Midbrain (tissue), 1 donor: ENCODE measurements around the gene SDC3.
"Not testable (repeated sequence)": the region's sequence is repeated elsewhere in the genome, so short reads cannot be mapped to it uniquely, and the experiment has no call there.

Experiments
- DNase-seq: peaks from one replicate; lab custom pipeline; 2025; lab: John Stamatoyannopoulos, UW

The SDC3 gene

DNA sequence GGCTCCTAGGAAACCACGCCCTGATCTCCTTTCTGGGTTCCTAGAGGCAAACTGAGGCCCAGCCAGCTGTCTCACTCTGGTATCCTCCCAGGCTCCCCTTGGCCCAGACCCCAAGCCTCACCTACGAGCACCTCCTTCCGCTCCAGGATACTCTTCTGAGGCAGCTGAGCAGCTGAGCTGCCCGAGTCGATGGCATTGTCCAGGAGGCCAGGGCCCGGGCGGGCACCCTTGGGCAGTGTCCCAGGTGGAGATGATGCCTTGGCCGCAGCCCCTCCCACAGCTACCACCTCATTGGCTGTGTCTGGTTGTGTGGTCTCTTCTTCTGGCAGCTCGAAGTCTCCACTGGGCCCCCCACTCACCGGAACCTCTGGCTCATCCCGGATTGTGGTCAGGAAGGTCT, 34.4 kb downstream of the SDC3 start:
- no peak for DNase-seq

- DNase-seq = no peak
These were observed 35.7 kb downstream of the SDC3 start for GRCh38 chr1:30872948-30873263.

GRCh38 chr1:30872033-30872947, 36.3 kb downstream of the SDC3 start:
- DNase-seq = no peak

DNA sequence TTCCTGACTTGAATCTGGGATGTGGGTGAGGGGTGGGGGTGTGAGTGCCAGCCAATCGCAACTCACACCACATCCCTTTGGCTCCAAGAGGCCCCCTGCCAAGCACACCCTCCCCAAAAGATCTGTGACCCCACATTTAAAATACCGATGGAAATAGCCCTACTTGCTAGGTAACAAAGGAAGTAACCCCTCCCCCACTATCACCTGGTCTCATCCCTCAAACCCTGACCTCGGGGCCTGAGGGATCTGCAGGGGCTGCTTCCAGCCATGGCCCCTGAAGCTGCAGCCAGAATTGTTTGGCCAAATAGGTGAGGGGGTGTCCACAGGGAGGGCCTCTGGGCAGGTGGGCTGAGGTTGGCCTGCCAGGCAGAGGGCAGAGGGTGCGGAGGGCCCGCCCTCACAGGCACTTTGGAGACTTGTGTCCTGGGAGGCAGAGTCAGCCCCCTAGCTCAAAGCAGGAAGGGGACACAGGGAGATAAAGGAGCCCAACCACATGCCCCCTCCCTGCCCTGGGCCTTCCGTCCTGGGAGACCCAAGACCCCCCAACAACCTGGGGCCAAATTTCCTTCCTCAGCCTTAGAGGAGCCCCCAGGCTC, 37.2 kb downstream of the SDC3 start:
- no peak for DNase-seq

DNA sequence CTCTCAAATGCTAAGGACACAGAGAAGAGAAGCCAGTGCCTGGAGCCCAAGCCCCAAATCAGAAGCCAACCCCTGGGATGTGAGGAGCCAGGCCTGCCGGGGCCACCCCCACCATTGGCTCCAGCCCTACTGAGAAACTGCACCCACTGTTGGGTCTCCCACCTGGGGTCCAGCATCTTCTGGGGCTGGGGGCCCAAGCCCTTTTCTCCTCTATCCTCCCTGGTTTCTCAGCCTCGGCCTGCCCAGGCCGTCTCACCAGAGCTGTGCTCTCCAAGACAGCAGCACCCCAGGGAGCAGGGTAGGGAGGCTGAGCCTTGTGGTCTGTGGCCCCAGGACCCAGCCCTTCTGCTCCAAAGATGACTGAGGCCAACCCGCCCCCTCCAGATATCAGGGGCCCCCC, 37.9 kb downstream of the SDC3 start:
- no peak for DNase-seq

DNA sequence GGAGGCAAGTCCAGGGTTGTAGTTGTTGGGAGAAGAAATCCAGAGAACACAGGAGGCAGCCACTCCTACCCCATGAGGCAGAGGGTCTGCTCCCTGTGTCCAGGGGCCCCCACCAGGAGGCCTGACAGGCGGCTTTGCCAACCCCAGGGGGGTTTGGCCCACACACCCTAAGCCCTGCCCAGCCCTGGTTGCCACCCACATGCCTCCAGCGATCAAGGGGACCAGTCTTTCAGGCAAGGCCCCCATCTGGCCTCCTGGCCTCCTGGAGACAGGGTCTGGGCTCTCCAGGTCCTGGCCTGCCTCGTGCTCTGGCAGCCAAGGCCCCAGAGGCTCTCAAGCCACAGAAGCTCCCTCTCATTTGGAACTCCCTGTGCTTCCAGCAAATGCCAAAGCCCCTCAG, 38.5 kb downstream of the SDC3 start:
- DNase-seq = no peak

DNA sequence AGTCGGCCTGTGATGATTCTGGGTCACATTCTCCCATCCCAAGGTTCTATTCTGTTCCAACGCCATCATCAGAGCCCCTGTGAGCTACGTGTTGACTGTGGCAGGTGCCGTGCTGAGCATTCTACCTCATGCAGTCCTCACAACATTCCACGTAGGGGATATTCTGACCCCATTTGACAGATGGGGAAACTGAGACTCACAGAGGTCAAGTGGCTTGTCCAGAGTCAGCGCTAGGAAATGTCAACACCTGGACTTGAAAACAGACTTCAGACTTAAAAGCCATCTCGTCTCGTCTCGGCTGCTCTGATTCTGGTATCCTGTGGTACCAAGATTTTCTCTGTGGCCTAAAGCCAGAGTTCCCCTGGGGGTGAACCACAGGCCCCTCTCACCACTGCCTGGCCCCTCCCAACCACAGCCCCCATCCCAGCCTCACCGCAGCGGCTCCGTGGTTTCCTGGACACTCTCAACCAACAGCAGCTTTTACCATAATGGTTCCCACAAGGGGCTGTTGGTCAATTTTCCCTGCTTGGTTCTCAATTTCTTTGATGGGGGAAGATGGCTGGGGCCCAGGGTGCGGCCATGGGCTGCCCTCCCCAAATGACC, 39.6 kb downstream of the SDC3 start:
- no peak for DNase-seq

- not testable (repeated sequence) for DNase-seq
These were observed 40.5 kb downstream of the SDC3 start for GRCh38 chr1:30868057-30868456.

- DNase-seq = no peak
These were observed 41.0 kb downstream of the SDC3 start for GRCh38 chr1:30867537-30867936.

DNA sequence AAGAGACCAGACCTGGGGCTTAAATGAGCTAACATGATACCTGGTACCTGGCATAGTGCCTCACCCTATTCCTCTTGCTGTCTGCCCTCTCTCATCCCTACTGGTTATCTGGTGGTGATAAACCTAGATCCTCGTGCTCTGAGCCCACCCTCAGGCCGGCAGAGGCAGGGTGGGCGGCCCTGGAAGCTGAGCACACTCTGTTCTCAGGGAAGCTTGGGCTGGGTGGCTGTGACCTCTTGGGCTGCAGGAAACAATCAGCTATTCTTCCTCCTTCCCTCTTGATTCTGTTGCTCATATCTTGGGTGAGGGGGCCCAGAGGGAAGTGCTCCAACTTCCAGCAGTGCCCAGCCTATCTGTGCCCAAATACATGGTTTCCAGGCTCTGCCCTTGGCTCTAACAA, 42.0 kb downstream of the SDC3 start:
- no peak for DNase-seq

DNA sequence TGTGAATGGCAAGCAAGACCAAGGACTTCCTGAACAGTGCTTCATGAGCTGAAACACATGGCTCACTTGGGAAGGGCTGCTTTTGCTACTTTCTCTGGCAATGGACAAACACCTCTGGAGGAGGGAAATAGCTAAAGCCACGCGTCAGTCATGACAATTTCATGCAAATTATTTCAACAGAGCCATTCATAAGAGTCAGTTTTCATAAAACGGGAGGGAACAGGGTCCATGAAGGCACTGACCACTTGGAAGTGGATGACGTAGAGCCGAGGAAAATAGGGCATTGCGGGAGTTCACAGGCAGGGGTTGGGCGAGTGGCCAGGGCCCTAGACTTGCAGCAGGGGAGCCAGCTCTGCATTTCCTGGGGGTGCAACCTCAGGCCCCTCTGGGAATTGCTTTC, 43.9 kb downstream of the SDC3 start:
- DNase-seq = no peak

- no peak for DNase-seq
These were observed 44.5 kb downstream of the SDC3 start for GRCh38 chr1:30863858-30864604.

- no peak for DNase-seq
These were observed 48.3 kb downstream of the SDC3 start for GRCh38 chr1:30860320-30860652.

DNA sequence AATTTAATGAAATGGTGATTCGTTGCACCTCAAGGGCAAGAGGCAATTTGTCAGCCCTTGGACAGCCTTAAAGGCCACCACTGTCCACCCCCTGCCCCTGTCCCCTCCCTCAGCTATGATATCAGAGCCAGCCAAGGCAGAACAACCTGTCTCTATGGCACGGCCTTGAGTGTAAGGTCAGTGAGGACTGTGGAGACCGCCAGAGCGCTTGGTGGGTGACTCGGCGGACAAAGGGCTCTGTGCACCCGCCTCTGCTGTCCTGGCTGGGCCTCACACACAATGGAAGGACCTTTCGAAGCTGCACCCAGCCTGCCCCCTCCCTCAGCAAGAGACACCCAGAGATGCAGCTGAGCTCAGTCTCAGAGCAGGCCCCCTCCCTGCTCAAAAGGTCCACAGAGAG, 50.6 kb downstream of the SDC3 start:
- DNase-seq = no peak

DNA sequence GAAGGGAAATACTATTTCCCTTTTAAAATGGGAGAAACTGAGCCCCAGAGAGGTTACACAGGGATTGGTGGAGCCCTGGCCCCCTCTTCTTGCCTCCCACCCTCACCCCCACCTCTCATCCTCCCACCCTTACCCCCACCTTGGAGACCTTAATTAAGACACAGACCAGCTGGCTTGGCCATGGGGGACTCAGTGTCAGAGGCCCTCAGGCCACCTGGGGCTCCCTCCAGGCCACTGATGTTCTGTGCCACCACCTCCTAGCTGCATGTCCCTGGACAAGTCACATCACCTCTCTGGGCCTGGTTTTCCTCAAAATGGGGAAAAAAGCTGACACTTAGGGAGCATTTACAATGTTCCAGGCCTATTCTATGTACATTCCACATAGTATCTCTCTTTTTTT, 51.5 kb downstream of the SDC3 start:
- no peak for DNase-seq

- DNase-seq = no peak
These were observed 52.2 kb downstream of the SDC3 start for GRCh38 chr1:30856260-30856790.

- DNase-seq = no peak
These were observed 52.8 kb downstream of the SDC3 start for GRCh38 chr1:30855686-30856259.

DNA sequence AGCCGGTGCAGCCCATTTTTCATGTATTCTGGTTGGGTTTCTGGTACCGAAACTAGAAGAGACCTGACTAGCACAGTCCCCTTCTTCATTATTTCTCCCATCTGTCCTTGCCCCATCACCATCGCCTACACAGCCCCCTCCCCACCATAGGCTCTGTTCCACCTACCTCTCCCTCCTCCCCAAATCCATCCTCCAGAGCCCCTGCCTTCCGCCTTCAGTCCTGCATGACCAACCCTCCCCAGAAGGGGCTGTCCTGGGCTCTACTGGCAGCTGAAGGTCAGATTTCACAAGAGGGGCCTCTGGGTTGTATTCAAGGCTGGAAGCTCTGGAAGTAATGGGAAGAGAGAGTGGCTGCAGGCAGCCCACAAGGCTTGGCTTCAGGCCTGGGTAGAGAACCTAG, 55.2 kb downstream of the SDC3 start:
- no peak for DNase-seq

DNA sequence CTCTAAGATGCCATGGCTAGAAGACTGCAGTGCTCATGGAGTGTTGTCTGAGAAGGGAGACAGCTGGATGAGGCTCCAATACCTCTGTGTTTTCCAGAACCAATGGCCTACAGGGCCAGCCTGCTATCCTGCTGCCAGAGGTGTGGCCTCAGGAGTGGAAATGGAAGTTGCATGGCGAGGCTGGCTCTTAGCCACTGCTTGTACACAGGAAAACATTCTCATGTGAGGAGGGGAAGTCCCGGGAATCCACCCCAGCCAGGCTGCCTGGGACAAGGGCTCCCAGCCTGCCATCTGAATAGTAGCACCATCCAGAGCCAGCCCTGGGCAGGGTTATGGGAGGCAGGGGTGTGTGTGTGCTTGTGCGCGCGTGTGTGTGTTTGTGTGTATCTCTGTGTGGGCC, 56.5 kb downstream of the SDC3 start:
- no peak for DNase-seq

DNA sequence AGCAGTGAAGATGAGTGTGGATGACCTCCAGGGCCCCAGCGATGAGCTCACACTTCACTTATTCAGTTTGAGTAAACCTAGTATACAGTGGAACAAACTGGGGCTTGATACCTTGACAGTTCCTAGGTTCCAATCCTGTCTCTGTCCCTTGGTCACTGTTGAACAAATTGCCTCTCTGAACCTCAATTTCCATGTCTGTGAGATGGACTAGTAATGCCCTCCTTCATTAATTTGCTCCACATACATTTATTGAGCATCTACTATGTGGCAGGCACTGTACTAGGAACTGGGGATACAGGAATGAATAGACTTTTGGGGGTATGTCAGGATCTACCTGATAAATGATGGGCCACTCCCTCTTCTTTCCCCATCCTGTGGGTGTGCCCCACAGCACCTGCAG, 57.3 kb downstream of the SDC3 start:
- DNase-seq = no peak

DNA sequence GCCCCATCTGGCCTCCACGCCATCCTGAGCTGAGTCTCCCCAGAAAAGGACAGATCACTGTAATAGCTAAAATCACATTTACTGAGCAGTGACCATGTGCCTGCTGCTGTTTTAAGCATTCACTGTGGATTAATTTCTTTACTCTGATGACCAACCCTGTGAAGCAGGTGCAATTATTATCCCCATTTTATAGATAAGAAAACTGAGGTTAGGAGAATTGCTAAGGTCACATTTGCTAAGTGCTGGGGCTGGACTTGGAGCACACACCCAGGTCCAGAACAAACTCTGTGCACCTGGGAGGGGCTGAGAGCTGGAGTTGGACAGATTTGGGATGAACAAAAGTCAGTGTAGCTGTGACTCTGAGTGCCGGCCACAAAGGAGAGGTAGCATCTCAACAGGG, 58.0 kb downstream of the SDC3 start:
- no peak for DNase-seq

DNA sequence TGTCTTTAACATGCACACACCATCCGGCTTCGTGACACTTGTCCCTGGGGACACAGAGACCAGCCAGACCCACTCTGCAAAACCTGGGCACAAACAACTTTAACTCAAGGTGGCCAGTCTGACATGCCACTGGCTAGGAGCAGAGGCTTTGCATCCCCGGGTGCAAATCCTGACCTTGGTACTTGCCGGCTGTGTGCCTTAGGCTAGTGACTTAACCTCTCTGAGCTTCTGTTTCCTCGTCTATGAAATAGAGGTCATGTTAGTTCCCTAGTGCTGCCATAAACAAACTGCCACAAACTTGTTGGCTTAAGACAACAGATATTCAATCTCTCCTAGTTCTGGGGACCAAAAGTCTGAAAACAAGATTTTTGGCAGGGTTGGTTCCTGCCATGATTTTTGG, 60.4 kb downstream of the SDC3 start:
- DNase-seq = no peak
